GM19452 (cell line): ENCODE results near the gene SPRY2.

Source experiments
- ATAC-seq: cut with Tn5 transposase; IDR thresholded peaks from one replicate; pipeline ENCODE4 v1.9.1; 2021; ENCODE audit not compliant: unreplicated experiment

The SPRY2 gene

GRCh38 chr13:80341101-80341755 is at the start of gene SPRY2:
Gene SPRY2, minus strand, starts transcription at chr13:80341126. Its CDS starts 3,421 bp downstream, at chr13:80337705.
- ATAC-seq, result peak; percentile 49

GRCh38 chr13:80390338-80390737 is 49.4 kb upstream of the SPRY2 start:
- no peak for ATAC-seq

GRCh38 chr13:80389073-80390038 is 48.4 kb upstream of the SPRY2 start:
- ATAC-seq, result no peak

GRCh38 chr13:80388506-80388905 is 47.6 kb upstream of the SPRY2 start:
- no peak for ATAC-seq

- ATAC-seq, result no peak
These were observed 45.7 kb upstream of the SPRY2 start for GRCh38 chr13:80386592-80386991.

GRCh38 chr13:80386002-80386401 is 45.1 kb upstream of the SPRY2 start:
- peak; percentile 68 for ATAC-seq

- no peak for ATAC-seq
These were observed 41.6 kb upstream of the SPRY2 start for GRCh38 chr13:80382576-80382975.

GRCh38 chr13:80379245-80379644 is 38.3 kb upstream of the SPRY2 start:
- ATAC-seq, result no peak

- no peak for ATAC-seq
These were observed 35.6 kb upstream of the SPRY2 start for GRCh38 chr13:80376554-80376953.

GRCh38 chr13:80374901-80375300 is 34.0 kb upstream of the SPRY2 start:
- ATAC-seq, result no peak

GRCh38 chr13:80374444-80374843 is 33.5 kb upstream of the SPRY2 start:
- ATAC-seq, result no peak

GRCh38 chr13:80371840-80372509 is 31.0 kb upstream of the SPRY2 start:
- no peak for ATAC-seq

- ATAC-seq, result no peak
These were observed 26.5 kb upstream of the SPRY2 start for GRCh38 chr13:80367473-80367872.

- no peak for ATAC-seq
These were observed 23.1 kb upstream of the SPRY2 start for GRCh38 chr13:80363890-80364503.

GRCh38 chr13:80362481-80362880 is 21.6 kb upstream of the SPRY2 start:
- no peak for ATAC-seq

- peak; percentile 82 for ATAC-seq
These were observed 21.0 kb upstream of the SPRY2 start for GRCh38 chr13:80361883-80362327.

- no peak for ATAC-seq
These were observed 20.4 kb upstream of the SPRY2 start for GRCh38 chr13:80361298-80361697.

GRCh38 chr13:80360453-80360800 is 19.5 kb upstream of the SPRY2 start:
- ATAC-seq, result no peak

- ATAC-seq, result no peak
These were observed 19.0 kb upstream of the SPRY2 start for GRCh38 chr13:80359778-80360452.

- no peak for ATAC-seq
These were observed 18.5 kb upstream of the SPRY2 start for GRCh38 chr13:80359414-80359777.
